Posterior cingulate gyrus (tissue), 11 donors: ENCODE results near the gene ZFC3H1.
A peak's percentile ranks its signal among the peaks of the same experiment; 100 is the strongest.

Experiments
- DNase-seq, 10 donors: peaks; one replicate each; pipeline versions ENCODE4 v3.0.0 to v3.0.0-alpha.2; 2020 to 2021; ENCODE audit warnings: mixed read lengths in 3 of 10
- intact Hi-C: fragments of 100-400 bp; cut with DNase I; formaldehyde crosslinking; loops from one replicate; pipeline ENCODE4 v1.15.1; 2023

ZFC3H1 gene

DNA sequence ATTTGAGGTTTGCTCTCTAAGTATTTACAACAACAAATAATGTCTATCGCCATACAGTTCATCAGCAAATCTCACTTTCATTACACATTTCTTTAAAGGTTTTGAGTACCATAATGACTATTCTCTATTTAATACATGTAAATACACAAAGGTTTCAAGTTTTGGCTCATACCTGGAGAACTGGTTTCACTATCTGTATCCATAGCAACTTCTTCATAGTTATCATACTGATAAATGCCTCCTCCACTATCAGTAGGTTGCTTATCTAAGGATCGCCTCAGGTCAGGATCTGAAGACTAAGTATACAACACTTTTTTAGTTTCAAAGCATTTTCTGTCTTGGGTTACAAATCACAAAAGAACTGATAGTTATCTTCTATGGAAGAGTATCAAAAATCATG is 21.4 kb downstream of the ZFC3H1 start:
- no peak for DNase-seq
- intact Hi-C loops: no loop called here

DNA sequence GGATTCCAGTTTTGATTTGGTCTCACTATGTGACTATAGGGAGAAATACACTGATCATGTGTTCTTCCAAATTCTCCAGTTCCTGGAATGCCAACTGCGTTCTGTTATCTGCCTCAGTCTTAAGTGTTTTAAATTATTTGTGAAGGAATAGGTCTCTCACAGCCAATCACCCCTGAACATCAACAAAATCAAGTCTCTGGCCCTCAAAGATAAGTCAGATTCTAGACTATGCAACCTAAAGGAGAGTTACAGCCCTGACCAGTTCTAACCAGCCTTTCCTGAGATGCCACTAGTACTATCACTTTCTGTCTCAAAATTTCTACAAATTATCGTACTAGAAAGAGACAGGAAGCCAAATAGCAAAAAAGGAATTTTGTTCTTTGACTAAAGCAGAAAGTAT is 22.3 kb downstream of the ZFC3H1 start:
- intact Hi-C loops: no loop called here
- no peak for DNase-seq

DNA sequence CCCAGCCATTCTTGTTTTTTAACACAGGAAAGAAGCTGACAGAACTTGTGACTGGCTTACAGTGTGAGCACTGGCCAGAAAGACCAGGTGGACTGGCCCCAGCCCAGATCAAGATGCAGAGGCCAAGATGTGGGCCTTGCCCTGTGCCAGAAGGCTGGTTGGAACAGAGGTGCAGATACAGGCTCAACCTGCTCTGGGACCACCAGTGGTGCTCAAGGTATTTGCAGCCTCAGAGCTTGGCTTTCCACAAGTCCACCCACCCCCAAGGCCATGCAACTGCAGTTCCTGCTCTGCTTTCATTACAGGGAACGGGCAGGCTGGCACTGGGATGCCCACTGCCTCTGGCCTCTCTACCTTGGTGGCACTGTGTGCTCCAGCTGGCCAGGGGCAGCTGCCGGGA is 23.3 kb downstream of the ZFC3H1 start:
- DNase-seq: peak in 2 of 10 donors; percentile 50 to 60
- intact Hi-C loops: no loop called here

DNA sequence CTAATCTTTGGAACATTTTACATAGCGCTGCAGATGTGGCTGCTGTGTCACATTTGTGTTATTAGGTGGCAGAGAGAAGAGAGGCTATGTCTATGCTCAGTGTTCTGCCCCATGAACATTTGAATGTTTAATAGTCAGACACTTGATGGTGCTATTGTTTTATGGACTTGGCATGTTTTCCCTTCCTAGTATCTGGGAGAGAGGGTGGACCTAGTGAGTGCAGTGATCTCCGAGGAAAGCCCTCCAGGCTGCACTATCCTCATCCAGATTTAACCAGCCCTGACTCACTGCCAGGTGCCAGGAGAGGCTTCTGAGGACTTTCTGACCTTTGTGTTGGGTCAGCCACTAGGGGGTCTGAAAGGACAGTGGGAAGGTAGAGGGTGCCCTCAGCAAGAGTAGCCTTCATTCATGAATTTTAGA is 24.3 kb downstream of the ZFC3H1 start:
- no peak for DNase-seq
- intact Hi-C loops: loop anchor here (5.0 kb wide), 1 partner anchor 222 kb away; no protein-coding TSS in a partner anchor

DNA sequence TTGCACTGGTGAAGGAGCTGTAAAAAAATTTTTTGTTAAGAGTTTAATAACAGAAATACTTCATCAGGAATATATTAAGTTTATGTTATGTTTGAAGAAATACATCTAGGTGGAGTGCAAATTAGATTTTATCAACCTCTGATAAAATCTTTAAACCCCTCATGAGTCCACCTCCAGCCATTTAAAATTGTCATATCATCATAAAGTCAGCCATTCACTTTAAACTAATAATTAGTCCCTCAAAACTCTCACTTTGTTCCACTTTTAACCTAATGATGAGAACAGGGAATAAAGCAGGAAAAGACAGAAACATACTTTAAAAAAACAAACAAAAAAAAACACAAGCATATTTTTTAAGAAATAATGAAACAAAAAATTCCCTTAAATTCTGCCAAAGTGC is 25.1 kb downstream of the ZFC3H1 start:
- no peak for DNase-seq
- intact Hi-C loops: loop anchor here (5.0 kb wide), 1 partner anchor 221 kb away; no protein-coding TSS in a partner anchor

DNA sequence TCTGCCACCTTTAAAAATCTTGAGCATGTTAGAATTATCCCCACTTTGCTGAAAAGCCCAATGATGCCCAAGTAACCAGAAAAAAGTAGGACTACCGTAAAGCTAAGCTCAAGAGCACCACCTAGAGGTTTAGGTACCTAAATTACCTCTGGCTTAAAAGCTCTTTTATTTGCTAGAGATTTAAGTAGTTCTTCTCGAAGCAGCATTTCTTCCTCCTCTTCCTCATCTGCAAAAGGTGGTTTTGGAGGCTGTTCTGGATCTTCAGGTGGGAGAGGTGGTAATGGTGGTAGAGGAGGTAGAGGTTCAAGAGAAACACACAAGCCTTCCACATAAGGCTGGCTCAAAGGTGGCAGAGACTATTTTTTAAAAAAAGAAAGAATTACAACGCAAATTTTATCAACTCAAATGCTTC is 26.9 kb downstream of the ZFC3H1 start:
- intact Hi-C loops: loop anchor here (5.0 kb wide), 1 partner anchor 219 kb away; no protein-coding TSS in a partner anchor
- no peak for DNase-seq

DNA sequence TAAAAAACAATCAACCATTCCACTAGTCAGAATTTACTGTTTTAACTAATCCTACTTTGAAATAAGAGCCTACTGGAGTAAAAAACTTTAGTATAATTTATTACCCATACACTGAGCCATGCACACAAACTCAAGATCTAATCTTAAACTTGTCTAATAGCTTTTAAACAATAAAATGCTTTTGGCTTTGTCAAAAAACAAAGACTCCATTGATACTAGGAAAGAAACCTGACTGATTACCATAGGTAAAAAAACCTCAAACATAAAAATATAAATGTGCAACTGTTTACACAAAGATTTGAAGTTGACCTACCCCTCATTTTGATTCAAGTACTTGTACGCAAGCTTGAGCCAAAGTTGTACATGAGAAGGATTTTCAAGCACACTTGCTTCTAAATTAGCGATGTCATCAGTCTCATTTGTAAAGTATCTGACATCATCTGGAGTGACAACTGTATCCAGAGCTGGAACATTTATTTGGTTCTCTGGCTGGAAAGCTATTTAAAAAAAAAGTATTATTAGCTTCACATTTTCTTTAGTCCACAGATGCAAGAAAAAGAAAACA is 36.1 kb downstream of the ZFC3H1 start:
- intact Hi-C loops: no loop called here

DNA sequence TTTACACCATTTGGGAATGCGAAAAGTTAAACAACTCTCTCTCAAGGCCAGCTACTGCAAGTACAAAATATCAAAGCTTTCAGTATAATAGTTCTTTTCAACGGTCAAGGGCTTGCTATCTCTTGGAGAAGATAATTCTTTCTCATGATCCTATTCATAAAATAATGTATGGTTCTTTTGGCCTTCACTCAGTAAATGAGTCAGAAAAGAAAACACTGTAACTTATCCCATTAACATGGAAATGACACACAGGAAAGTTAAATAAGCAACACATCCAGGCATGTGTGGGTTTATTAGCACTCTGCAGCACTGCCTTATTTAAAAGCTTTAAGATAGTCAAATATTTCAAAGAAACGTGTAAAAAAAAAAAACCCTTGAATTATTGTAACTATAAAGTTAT is 36.9 kb downstream of the ZFC3H1 start:
- intact Hi-C loops: no loop called here
- no peak for DNase-seq

More for the DNA sequence above, 36.1 kb downstream of the ZFC3H1 start:
- DNase-seq: no peak

DNA sequence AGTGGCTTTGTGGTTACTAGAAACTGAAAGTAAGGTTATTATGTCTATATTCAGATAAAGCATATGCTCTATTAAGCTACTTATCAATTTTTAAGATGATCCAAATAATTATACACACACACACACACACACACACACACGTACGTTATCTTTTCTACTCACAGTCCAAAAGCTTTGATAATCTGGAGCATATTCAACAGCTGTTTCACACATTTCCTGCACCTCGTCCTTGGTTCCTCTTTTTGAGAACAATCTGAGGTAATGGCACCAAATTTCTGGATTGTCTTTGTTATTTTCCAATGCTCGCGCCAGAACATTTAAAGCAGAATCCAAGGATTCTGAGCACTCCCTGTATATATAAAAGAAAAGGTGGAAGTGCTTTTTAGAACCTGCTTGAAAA is 37.5 kb downstream of the ZFC3H1 start:
- DNase-seq: no peak
- intact Hi-C loops: no loop called here

DNA sequence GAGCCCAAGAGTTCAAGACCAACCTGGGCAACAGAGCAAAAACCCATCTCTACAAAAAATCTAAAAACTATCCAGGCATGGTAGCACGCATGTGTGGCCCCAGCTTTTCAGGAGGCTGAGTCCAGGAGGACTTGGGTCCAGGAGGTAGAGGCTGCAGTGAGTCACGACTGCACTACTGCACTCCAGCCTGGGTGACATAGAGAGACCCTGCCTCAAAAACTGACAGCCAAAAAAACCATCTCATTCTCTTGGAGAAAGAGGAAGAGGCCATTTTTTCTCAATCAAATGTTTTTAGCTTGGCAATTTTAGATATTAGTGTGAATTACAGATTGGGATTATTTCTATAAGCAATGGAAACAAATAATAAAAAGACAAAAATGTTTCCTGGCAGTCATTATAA is 38.2 kb downstream of the ZFC3H1 start:
- intact Hi-C loops: no loop called here
- peak in 1 of 10 donors; percentile 26 for DNase-seq

DNA sequence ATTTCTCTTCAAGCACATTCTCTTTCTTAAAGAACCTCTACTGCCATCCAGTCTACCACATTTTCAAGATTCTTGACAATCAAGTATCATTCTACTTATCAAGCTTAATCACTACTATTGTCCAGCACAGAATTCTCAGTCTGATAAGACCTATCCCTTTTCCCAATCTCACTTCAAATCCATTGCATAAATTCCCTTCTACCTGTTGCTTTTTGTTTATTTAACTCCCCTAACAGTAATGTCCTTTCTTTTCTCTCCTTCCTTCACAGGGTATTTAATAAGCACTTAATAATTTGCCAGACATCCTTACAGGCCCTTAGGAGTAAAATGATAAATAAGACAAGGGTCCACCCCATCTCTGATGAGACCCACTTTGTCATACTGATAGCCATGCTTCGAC is 41.7 kb downstream of the ZFC3H1 start:
- intact Hi-C loops: no loop called here

DNA sequence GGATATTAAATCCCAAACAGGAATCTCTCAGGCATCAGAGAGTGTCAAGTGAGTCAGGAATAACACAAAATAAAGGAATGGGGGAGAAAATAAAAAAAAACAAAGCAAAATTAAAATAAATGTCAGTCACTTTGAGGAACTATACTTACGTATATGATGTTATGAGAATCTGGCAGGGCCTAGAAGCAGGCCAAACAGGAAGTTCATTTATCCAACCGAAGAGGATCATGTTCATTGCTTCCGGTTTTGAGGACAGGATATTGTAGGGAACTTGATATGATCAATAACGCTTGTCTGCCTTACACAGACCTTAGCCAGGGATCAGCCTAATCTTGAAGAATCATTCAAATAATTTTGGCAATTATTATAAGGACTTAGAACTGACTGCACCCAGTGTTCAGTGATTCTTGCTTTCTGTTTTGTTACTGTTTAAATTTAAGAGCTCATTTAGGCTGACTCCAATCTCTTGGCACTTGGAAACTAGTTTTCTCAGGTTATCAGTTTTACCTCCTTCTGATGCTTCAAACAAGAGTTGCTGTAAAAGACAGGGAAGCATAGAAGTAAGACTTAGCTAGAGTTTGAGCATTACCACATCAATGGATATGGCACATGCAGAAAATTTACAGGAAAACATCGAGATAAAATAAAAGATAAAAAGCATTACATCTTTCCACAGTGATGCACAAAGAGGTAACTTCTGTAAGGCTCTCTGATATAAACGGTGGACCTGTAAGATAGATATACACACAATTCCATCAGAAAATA is 53.4 kb downstream of the ZFC3H1 start:
- intact Hi-C loops: no loop called here
- DNase-seq: no peak

More for the DNA sequence above, 41.7 kb downstream of the ZFC3H1 start:
- DNase-seq: no peak

DNA sequence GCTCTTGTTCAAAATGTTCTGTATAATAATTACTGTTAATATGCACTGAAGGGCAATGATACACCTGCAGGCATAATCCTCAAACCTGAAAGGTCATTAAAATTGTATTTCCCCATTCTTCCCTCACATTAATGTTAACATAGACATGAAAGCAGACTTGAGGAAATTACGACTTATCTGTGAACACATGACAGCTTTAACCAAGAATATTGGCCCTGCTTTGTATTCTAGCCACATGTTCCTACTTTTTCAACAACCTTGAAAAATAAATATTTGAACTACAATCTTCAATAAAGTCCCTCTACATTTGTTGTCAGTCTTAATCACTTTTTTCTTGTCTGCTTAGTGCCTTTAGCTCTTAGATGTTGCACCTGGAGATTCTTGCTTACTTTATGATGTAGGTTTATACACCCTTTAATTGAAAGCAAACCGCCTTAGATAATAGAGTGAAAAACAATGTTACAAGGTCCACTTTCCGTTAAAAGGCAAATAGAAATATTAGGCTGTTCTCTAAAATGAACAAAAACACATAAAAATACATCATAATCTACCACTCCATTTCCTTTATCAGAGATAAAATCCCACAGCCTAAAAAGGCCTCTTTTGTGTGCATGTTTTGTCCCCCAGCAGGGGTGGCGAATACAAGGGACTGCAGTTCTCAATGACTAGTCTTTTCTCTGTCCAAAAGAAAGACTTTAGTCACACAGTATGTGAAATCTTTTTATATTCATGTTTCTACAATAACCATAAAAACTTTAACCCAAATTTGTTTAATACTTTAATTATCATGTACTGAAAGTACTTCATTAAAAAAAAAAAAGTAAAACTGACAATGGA is 55.9 kb downstream of the ZFC3H1 start:
- intact Hi-C loops: no loop called here
- DNase-seq: peak in 2 of 10 donors; percentile 27 to 59

DNA sequence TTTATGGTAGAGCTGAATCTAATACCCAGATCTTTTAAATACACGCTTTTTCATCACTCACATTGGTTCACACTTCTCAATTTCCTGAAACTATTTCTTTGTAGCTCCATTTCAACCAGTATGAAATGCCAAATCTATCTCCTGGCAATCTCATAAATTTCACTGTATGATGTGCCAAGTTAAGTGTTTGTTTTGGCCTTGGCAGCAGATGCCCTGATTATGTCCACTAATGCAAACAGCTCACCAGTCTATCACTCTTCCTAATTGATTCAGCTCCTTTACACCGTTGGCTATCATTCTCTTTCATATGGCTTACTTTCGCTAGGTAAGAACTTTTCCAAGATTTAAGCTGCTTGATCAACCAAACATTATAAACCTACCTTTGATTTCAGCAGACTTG is 58.6 kb downstream of the ZFC3H1 start:
- intact Hi-C loops: no loop called here
- no peak for DNase-seq

DNA sequence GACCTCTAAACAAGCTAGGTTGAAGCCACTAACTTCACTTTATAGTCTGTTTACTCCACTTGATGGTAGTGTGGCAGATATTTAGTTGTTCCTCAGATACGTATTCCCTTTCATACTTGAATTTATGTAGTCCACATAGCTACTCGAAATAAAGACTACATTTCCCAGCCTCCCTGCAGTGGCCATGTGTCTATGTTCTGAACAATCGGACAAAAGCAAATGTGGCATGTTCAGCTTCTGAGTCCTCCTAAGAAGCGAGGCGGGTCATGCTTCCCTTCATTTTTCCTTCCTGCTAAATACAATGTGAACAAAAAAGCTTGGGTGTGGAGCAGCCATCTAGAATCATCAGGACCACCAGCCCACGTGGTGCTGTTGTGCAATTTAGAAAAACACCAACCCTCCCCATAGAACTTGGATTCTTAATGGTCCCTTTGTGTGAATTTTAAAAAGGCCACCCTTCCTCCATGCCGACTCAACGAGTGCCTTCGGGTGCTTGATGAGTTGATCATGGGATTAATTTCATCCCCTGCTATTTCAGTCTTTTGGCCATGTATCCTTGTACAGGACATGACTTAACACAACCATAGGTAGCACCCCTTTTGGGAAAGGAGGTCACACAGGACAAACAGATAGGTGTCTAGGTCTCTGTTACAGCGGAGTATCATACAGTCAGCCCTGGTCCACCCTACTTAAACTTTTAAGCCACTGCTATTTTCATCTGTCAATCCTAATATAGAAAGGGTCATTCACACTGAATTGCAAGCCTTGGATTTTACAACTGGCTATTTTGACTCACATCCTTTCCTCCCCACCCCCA is 60.7 kb downstream of the ZFC3H1 start:
- no peak for DNase-seq
- intact Hi-C loops: no loop called here

DNA sequence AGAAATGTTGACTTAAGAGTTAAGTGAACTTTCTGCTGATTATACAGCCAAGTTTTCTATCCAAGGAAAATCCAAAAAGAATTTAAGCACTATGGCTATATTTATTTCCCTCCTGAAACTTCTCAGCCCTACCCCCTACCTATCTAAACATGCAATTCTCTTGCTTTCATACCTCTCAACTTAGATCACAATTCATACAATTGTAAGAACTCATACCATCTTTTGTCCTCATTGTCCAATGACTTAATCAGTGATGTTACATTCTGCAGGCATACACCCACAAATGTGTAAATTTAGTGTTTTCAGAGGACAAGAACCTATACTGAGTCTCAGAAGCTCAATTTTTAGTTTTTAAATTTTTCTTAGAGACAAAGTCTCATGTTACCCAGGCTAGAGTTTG is 62.1 kb downstream of the ZFC3H1 start:
- intact Hi-C loops: no loop called here
- no peak for DNase-seq

DNA sequence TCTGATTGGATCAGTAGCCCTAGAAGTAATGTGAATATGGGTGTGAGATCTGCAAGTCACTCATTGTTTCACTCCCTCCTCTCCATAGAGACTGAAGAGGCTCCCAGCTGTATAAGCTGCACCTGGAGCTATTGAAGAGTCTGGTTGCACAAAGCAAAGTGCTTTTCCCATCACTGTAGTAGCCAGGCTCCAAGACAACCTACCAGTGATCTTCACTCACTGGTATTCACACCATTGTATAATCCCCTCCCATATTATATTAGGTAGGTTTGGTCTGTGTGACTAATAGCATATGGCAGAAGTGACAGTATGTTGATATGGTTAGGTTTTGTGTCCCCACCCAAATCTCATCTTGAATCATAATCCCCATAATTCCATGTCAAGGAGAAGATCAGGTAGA is 64.4 kb downstream of the ZFC3H1 start:
- DNase-seq: no peak
- intact Hi-C loops: no loop called here

DNA sequence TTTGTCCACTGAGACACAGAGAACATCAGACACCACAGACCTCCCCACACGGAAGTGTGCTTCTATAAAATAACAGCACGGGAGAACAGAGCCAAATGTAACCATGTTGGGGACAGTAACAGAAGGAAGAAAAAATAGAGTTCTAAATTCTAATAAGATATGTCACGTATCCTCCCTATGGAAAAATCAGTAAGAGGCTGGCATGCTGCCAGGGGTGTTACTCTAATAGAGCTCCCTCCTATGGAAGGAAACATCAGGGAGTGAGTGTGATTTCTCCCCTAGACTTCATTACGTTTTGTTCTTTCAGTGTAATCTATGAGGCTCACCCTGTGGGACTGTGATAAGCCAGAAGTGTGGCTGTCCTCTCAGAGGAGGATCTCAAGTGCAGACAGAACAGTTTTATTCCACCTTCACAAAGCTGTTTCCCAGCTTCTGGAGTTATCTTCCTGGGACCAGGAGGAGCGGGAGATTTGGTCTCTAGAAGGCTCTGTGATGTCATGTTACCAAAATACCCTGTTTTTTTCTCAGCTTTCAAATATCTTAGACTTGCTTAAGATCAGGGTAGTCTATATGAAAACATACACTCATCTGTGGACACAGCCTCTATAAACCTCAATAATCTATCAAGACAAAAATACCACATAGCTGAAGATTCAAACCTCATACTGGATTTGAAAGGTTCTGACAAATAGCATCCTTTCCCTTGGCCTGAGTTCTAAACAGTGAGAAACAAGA is 69.3 kb downstream of the ZFC3H1 start:
- DNase-seq: no peak
- intact Hi-C loops: no loop called here

DNA sequence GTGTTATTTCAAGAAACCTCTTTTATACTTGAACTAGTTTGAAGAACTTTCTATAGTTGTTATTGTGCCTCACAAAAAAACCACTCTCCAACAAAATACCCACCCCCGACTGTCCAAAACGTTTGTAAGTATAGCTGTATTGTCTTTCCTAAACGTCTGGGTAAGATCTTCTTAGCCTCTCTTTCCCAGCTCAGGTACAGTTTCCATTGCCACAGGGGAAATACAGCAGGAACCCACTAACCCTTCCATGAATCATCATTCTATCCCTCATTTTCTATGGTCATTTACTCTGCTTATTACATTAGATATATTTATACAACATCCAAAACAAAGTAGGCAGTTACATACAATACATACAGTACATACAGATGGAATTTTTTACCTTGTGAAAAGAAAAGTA is 70.8 kb downstream of the ZFC3H1 start:
- intact Hi-C loops: no loop called here
- DNase-seq: no peak

DNA sequence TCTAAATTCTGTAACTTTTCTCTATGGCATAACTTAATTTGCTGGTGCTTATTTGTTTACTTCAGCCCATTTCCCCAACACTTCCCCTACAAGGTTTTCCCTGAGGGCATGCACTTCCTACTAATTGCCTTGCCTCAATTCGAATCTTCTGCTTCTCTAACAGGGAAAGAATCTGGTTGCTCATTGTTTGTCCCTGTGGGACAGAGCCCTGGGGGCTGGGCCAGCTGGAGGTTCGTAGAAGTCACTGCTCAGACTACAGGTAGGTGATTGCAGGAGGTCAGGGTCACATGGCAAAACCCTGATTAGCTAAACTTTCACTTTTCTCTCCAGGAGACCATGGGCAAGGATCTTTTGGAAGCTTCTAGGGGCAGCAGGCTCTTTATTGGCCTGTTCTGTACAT is 72.0 kb downstream of the ZFC3H1 start:
- intact Hi-C loops: no loop called here
- DNase-seq: no peak
